Memory B cell (primary cell): Measurements from ENCODE around the gene DUSP6.
"Not testable (repeated sequence)": the region's sequence is repeated elsewhere in the genome, so short reads cannot be mapped to it uniquely, and the experiment has no call there.

Source experiments
- ATAC-seq: fragments of 150-1000 bp; cut with Tn5 transposase; 2 replicates; pipeline ENCODE4 v1.10.0; 2021; ENCODE audit warnings: low read depth, mild to moderate bottlenecking, moderate library complexity
- DNase-seq, 2 donors: peaks; one replicate each; pipeline ENCODE4 v3.0.0; 2022; ENCODE audit warnings: low spot score in 2 of 2
- H3K27ac Mint-ChIP-seq: one replicate; pipeline ENCODE4 v1.8.0; 2022; ENCODE audit warnings: mild to moderate bottlenecking, moderate library complexity, mixed read lengths
- H3K27me3 Mint-ChIP-seq: one replicate; pipeline ENCODE4 v1.8.0; 2022; ENCODE audit warnings: mixed read lengths
- H3K36me3 Mint-ChIP-seq: one replicate; pipeline ENCODE4 v1.8.0; 2022; ENCODE audit warnings: mild to moderate bottlenecking, mixed read lengths
- H3K4me1 Mint-ChIP-seq: one replicate; pipeline ENCODE4 v1.8.0; 2022; ENCODE audit warnings: mixed read lengths
- H3K4me3 Mint-ChIP-seq: one replicate; pipeline ENCODE4 v1.8.0; 2022; ENCODE audit warnings: mild to moderate bottlenecking, moderate library complexity, mixed read lengths
- H3K9me3 Mint-ChIP-seq: one replicate; pipeline ENCODE4 v1.8.0; 2022; ENCODE audit warnings: mixed read lengths

The DUSP6 gene

DNA sequence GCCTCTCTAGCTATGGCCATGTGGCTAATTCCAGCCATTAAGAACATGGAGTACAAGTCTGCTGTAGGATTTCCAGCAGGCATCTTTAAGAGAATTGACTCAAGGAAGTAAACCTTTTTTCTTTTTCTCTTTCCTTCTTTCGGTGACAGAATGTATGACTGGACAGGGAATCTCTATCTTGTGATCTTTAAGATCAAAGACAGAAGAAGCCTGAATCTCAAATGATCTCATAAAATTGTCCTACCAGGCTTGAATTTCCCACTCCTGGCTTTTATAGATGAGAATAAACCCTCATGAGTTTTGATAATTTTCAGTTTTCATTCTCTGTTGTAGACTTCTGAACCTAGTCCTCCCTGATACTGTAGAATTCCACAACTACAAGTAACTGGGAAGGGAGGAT, 11.4 kb downstream of the DUSP6 start:
- no peak for ATAC-seq
- Mint-ChIP-seq H3K4me3 (no peak overlapping the region), H3K36me3 (no peaks in the 10 kb centered on the region), H3K9me3 (no peaks in the 10 kb centered on the region), H3K27me3 (no peaks in the 10 kb centered on the region), H3K4me1 (peaks cover 12% of the 10 kb centered on the region), H3K27ac (no peak overlapping the region)
- DNase-seq = no peak

DNA sequence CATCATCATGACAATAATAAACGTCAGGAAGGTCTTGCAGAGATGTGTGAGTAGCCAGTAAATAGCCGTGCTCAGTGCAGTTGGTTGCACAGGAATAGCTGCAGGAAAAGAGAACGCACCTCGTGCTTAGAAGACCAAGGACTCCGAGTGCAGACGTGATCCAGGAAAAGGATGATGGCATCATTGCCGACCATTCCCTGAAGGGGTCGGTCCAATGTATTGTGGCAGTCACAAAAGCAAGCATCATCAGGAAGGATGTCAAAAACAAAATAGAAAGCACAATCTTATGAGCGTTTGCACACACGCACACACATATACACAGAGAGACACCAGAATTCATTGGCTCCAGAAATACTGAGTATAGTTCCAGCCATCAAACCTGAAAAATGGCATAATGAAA, 12.8 kb downstream of the DUSP6 start:
- DNase-seq (no peak), ATAC-seq (no peak)
- no peaks in the 10 kb centered on the region for H3K27me3 Mint-ChIP-seq
- H3K4me3 Mint-ChIP-seq = no peak overlapping the region
- no peaks in the 10 kb centered on the region for H3K9me3 Mint-ChIP-seq
- H3K4me1 Mint-ChIP-seq = peaks cover 4% of the 10 kb centered on the region
- no peak overlapping the region for H3K27ac Mint-ChIP-seq
- H3K36me3 Mint-ChIP-seq = no peaks in the 10 kb centered on the region

DNA sequence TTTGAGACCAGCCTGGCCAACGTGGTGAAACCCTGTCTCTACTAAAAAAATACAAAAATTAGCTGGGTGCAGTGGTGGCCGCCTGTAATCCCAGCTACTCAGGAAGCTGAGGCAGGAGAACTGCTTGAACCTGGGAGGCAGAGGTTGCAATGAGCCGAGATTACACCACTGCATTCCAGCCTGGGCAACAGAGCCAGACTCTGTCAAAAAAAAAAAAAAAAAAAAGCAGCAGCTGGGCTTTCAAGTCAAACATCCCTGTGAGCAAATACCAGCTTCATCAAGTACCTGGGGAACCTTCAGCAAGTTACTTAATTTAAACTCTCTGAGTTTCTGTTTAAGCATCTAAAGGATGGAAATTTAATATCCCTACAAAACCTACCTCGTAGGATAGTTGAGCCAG, 15.2 kb downstream of the DUSP6 start:
- not testable (repeated sequence) for H3K9me3 Mint-ChIP-seq, DNase-seq, H3K27me3 Mint-ChIP-seq, H3K27ac Mint-ChIP-seq, H3K36me3 Mint-ChIP-seq, H3K4me3 Mint-ChIP-seq, ATAC-seq, H3K4me1 Mint-ChIP-seq

DNA sequence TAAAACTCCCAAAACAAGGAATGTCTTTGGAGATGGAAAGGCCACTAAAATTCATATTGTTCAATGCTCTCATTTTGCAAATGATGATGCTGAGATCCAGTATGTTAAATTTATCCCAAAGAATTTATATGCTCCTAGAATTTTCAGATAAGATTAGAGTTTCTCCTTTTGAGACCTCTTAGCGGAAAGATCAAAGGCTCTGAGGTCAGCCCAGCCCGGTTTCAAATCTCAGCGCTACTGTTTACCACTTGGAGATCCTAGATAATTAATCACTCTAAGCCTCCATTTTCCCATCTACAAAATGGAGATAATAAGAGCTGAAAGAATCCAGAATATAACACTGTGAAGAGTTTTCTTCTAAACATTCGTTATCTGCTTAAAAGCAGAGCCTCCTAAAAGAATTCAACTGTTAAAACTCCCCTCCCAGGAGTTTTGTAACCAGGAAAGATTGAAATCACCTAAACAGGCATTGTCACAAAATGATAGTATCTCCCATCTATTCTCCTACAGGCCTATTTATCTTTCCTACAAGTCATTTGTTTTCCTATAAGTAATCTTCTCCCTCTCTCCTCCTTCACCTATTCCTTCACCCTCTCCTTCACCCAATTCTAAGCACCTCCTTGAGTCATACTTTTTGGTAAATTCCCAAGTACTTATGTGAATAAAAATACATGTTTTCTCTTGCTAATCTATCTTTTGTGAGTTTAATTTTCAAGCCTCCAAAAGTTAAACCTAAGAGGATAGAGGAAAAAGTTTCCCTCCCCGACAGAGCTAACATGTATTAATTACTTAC, 16.7 kb downstream of the DUSP6 start:
- peaks cover 2% of the 10 kb centered on the region for H3K36me3 Mint-ChIP-seq
- no peak for ATAC-seq
- peaks cover 4% of the 10 kb centered on the region for H3K9me3 Mint-ChIP-seq
- no peak overlapping the region for H3K4me3 Mint-ChIP-seq
- H3K27me3 Mint-ChIP-seq = no peaks in the 10 kb centered on the region
- H3K27ac Mint-ChIP-seq = no peak overlapping the region
- DNase-seq = no peak
- peaks cover 10% of the 10 kb centered on the region for H3K4me1 Mint-ChIP-seq

DNA sequence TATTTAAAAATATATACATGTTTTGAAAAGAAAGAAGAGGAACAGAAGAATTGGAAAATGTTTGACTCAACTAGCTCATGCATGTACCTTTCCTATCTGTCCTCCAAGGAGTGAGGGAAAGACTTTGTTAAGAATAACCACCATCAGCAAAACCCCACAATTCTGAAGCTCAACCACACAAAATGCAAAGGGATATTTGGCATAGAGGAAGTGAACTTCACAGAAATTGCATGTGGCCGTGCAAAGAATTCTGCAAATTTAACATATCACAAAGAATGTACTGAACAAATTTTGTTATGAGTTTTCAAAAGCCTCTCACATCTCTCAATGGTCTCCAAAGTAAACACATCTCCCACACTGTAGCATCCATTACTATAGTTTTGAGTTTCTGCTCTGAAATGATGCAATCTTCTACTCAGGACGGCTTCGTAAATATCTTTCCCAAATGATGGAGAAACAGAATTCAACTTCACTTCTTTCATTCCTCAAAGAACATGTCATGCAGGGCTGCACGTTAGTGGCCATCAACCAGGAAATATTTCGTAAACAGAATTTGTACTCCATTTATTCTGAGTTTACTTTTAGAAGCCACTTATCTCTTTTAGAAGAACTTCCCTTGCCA, 17.6 kb downstream of the DUSP6 start:
- ATAC-seq (no peak), DNase-seq (no peak)
- Mint-ChIP-seq H3K27ac (no peak overlapping the region), H3K4me1 (peaks cover 10% of the 10 kb centered on the region), H3K36me3 (peaks cover 4% of the 10 kb centered on the region), H3K4me3 (no peak overlapping the region), H3K9me3 (peaks cover 6% of the 10 kb centered on the region), H3K27me3 (no peaks in the 10 kb centered on the region)

DNA sequence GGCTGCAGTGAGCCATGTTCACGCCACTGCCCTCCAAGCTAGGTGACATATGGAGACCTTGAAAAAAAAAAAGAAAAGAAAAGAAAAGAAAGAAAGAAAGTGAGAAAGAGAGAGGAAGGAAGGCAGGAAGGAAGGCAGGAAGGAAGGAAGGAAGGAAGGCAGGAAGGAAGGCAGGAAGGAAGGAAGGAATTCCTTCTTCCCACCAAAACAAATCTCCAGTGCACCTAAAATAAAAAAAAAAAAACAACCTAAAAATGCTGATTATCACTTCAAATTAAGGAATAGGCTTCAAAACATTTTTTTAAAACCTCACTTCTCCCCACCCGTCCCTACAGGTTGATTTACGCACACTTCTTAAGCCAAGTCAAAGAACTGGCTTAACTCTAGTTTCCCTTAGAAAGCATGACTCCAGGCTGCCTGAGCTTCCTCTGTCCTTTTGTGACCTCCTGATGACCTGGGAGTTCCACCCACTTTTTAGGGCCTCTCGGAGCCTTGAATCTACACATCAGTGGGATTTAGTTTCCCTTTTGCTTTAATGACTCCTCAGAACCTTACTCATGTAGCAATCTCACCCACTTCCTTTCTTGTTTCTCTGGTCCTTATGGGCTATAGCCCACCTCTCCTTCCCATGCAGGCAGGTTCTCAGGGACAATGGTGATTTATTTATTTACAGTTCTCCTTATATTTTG, 18.6 kb downstream of the DUSP6 start:
- peaks cover 8% of the 10 kb centered on the region for H3K4me1 Mint-ChIP-seq
- ATAC-seq (no peak), DNase-seq (no peak)
- peaks cover 6% of the 10 kb centered on the region for H3K9me3 Mint-ChIP-seq
- H3K27ac Mint-ChIP-seq = no peak overlapping the region
- no peaks in the 10 kb centered on the region for H3K27me3 Mint-ChIP-seq
- H3K4me3 Mint-ChIP-seq = no peak overlapping the region
- H3K36me3 Mint-ChIP-seq = peaks cover 4% of the 10 kb centered on the region

DNA sequence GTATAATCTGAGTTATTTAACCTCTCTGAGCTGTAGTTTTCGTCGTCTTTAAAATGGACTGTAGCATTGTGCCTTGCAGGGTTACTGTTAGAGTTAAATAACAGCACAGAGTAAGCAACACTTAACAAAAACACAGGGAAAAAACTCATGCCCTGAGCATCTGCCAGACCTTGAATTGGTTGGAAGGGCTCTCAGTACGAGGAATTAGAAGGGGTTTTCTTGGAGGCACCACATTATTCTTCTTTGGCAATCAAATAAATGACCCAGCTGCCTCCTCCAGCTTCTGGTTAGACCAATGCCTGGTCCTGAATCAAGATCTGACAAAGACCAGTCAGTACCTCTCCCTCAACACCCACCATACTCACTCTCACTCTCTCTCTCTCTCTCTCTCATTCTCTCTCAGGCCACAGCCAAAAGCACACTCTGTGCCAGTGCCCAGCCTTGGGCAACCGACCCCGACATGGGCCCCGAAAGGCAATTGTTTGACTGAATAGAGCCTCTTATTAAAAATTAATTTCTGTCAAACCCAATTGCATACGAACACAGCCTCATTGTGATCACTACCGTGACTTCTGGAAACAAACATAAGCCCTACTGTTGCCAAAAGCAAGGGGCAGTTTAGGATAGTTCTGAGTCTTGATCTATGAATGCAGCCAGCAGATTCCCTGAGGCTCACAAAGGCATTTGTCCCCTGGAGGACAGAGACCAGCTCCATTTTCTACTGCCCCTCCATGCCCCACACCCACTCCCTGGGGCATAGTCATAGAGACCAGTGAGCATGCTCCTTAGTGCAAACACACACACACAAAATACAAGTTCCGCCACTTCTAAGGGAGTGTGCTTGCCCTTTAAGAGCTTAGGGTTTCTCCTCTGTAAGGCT, 23.9 kb downstream of the DUSP6 start:
- peaks cover 4% of the 10 kb centered on the region for H3K9me3 Mint-ChIP-seq
- peaks cover 5% of the 10 kb centered on the region for H3K4me1 Mint-ChIP-seq
- H3K27ac Mint-ChIP-seq = no peak overlapping the region
- H3K4me3 Mint-ChIP-seq = no peak overlapping the region
- DNase-seq (no peak), ATAC-seq (no peak)
- H3K27me3 Mint-ChIP-seq = no peaks in the 10 kb centered on the region
- peaks cover 4% of the 10 kb centered on the region for H3K36me3 Mint-ChIP-seq

DNA sequence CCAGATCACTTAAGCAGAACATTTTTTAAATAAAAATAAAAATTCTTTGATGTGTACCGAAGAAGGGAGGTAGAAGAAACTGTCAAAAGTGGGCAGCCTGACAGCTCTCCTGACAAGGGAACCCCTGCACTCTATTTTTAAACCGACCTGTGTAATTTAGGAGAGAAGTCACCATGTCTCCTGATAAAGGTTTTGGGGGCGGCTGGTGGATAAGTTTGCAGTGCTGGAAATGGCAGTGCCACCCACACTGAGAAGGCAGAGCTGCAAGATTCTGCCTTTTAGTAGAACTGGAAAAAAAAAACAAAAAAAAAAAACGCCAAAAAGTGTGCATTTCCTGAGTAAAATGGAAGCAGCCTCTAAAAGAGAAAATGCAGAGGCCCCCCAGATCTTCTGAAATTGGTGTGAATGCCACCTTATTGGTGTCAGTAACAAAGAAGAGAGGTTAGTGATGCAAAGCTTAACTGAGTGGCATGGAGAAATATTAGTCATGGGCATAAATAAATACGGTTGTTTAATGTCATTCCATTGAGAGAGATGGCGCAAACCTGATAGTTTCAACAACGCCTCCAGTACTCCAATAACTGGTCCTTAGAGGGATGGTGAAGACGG, 24.7 kb downstream of the DUSP6 start:
- Mint-ChIP-seq H3K9me3 (peaks cover 4% of the 10 kb centered on the region), H3K27ac (no peak overlapping the region), H3K4me1 (peaks cover 3% of the 10 kb centered on the region), H3K36me3 (peaks cover 4% of the 10 kb centered on the region), H3K4me3 (no peak overlapping the region), H3K27me3 (no peaks in the 10 kb centered on the region)
- DNase-seq = no peak
- ATAC-seq = no peak

DNA sequence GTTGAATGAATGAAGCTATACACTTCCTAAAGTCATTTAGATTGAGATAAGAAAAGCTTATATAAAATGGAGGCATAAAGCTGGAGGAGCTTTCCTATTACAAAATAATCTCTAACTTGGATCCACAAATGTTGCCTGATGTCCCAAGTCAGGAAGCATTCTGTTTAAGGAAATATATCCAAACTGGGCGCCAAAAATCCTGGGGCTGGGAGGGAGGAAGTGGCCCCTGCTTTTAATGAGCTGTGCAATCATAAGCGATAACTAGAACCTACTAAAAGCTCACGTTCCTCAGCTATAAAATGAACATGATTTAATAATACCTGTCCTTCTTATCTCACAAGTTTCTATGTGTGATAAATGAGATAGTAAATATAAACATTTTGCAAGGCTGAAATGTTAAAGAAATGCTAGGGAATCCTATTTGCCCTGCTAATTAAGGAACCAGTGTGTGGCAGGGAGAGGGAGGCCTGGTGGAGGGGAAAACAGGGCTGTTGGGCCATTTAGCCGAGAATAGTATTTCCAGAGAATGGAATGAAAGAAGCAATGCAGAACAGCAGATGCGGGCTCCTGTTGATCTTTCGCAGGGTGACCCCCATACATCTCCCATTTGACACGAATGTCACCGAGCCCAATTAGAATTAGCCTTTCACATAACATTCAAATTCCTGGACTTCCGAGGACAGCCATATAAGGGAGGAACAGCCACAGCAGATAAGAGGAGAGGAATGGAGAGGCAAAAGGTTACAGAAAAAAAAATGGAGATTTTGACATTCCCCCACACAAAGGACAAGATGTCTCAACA, 25.9 kb downstream of the DUSP6 start:
- peaks cover 4% of the 10 kb centered on the region for H3K36me3 Mint-ChIP-seq
- H3K9me3 Mint-ChIP-seq = peaks cover 4% of the 10 kb centered on the region
- H3K4me1 Mint-ChIP-seq = peaks cover 5% of the 10 kb centered on the region
- H3K4me3 Mint-ChIP-seq = no peak overlapping the region
- no peaks in the 10 kb centered on the region for H3K27me3 Mint-ChIP-seq
- ATAC-seq (no peak), DNase-seq (no peak)
- H3K27ac Mint-ChIP-seq = no peak overlapping the region

DNA sequence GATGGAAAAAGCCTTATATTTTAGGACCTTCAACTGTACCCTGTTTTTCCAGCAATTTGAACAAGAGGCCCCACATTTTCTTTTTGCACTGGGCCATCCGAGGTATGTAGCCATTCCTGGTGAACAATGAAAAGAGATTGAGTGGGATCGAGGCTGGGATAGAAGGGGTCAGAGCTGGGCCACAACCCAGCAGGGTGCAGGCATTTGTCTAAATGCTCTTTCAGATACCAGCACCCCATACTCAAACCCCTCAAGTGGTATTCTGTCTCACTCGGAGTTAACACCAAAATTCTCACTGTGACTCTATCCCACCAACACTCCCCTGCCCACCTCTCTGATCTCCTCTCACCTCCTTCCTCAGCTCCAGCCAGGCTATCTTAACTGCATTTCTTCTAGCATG, 26.8 kb downstream of the DUSP6 start:
- peaks cover under 1% of the 10 kb centered on the region for H3K36me3 Mint-ChIP-seq

DNA sequence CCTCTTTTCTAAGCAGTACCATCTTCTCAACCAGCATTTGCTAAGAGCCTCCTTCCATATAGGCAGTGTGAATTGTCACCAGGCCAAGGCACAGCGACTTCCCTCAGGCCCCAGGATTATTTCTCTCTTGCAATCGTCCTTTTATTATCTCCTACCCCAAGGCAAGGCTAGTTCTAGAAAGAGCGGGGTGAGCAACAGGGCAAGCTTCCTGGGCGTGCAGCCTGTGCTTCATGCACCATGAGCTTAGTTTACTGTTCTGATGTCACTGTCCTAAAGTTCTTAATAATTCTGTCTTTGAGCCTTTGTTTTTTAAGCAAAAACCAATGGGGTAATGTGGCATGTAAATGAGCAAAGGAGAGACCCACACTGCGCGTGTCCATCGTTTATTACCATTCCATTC, 27.9 kb downstream of the DUSP6 start:
- no peak overlapping the region for H3K4me3 Mint-ChIP-seq
- DNase-seq = no peak
- no peak overlapping the region for H3K27ac Mint-ChIP-seq
- H3K9me3 Mint-ChIP-seq = no peaks in the 10 kb centered on the region
- H3K36me3 Mint-ChIP-seq = no peaks in the 10 kb centered on the region
- ATAC-seq = no peak
- no peaks in the 10 kb centered on the region for H3K27me3 Mint-ChIP-seq
- peaks cover 5% of the 10 kb centered on the region for H3K4me1 Mint-ChIP-seq

More for the DNA sequence above, 26.8 kb downstream of the DUSP6 start:
- no peak for DNase-seq
- Mint-ChIP-seq H3K27ac (no peak overlapping the region), H3K4me3 (no peak overlapping the region), H3K4me1 (peaks cover 5% of the 10 kb centered on the region), H3K9me3 (peaks cover under 1% of the 10 kb centered on the region), H3K27me3 (no peaks in the 10 kb centered on the region)
- ATAC-seq = no peak

DNA sequence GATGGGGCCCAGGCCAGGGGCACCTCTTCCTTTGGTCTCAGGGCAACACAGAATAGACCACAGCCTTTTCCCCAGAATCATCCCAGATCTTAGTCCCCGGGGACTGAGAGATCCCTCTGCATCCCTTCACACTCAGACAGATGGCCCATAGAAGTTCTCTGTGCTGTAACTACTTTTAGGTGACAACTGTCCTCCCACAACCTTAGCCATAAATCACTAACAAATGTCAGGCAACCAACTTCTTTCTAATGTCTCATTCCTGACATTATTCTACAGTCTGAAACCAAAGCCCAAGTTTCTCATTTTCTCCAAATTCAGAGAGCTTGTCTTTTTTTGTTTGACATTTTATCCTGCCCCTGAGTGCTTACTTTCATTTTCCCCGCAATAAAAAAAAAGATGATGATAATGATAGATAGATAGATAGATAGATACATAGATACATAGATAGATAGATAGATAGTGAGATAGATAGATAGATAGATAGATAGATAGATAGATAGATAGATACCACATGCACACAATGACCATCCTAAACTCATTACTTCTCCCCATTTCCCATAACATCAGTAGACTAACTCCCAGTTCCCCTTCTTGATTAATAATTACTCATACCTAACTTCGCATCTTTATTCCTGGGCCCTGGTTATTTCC, 28.6 kb downstream of the DUSP6 start:
- Mint-ChIP-seq H3K9me3 (no peaks in the 10 kb centered on the region), H3K27me3 (no peaks in the 10 kb centered on the region), H3K4me1 (peaks cover 5% of the 10 kb centered on the region), H3K36me3 (no peaks in the 10 kb centered on the region), H3K27ac (no peak overlapping the region), H3K4me3 (no peak overlapping the region)
- DNase-seq = no peak
- no peak for ATAC-seq
